Measurements from ENCODE around the gene RHOD.

Gene RHOD

GRCh38 chr11:67051180-67051893 is 5.3 kb upstream of the RHOD start:
- Histone ChIP-seq H3F3A (ENCODE audit: insufficient read depth, low read length) (peaks cover 16% of the 10 kb centered on the region), H3K9me3 (replicated peaks; ENCODE audit: insufficient read depth, low read length) (no peaks in the 10 kb centered on the region), H3K4me3 (ENCODE audit: low read length) (no peak overlapping the region), H3K9me2 (replicated peaks; ENCODE audit: insufficient read depth, low read length) (no peaks in the 10 kb centered on the region), H3K4me2 (ENCODE audit: low read depth, low read length) (no peak overlapping the region), H3K4me1 (ENCODE audit: low read length) (peaks cover 32% of the 10 kb centered on the region), H3K79me2 (ENCODE audit: low read length) (no peaks in the 10 kb centered on the region), H3K36me3 (replicated peaks; ENCODE audit: insufficient read depth, low read length) (no peaks in the 10 kb centered on the region), H2AFZ (ENCODE audit: low read length) (no peak overlapping the region), H3K27me3 (replicated peaks; ENCODE audit: insufficient read depth, low read length) (no peaks in the 10 kb centered on the region), H3K9ac (ENCODE audit: low read length) (no peak overlapping the region), H3K27ac (ENCODE audit: low read length) (no peak overlapping the region), H4K20me1 (ENCODE audit: insufficient read depth, low read length) (no peaks in the 10 kb centered on the region)
- DNase-seq = no peak
- no peak for TF ChIP-seq CTCF (IDR thresholded peaks at IDR 0.05; ENCODE audit: low read length)
- no peak for TF ChIP-seq EZH2phosphoT487 (IDR thresholded peaks at IDR 0.05; ENCODE audit: low read length)
- no peak for TF ChIP-seq EZH2 (optimal IDR thresholded peaks at IDR 0.05; ENCODE audit: low read depth, low read length)

- Histone ChIP-seq H3K27ac (ENCODE audit: low read length) (no peak overlapping the region), H3K79me2 (ENCODE audit: low read length) (no peaks in the 10 kb centered on the region), H3K9ac (ENCODE audit: low read length) (no peak overlapping the region), H3F3A (ENCODE audit: insufficient read depth, low read length) (peaks cover 10% of the 10 kb centered on the region), H2AFZ (ENCODE audit: low read length) (no peak overlapping the region), H3K27me3 (replicated peaks; ENCODE audit: insufficient read depth, low read length) (no peaks in the 10 kb centered on the region), H3K4me3 (ENCODE audit: low read length) (no peak overlapping the region), H3K4me1 (ENCODE audit: low read length) (peaks cover 27% of the 10 kb centered on the region), H3K9me2 (replicated peaks; ENCODE audit: insufficient read depth, low read length) (no peaks in the 10 kb centered on the region), H3K4me2 (ENCODE audit: low read depth, low read length) (no peak overlapping the region), H3K36me3 (replicated peaks; ENCODE audit: insufficient read depth, low read length) (no peaks in the 10 kb centered on the region), H3K9me3 (replicated peaks; ENCODE audit: insufficient read depth, low read length) (no peaks in the 10 kb centered on the region), H4K20me1 (ENCODE audit: insufficient read depth, low read length) (no peaks in the 10 kb centered on the region)
- TF ChIP-seq CTCF (IDR thresholded peaks at IDR 0.05; ENCODE audit: low read length) (no peak), EZH2 (optimal IDR thresholded peaks at IDR 0.05; ENCODE audit: low read depth, low read length) (no peak), EZH2phosphoT487 (IDR thresholded peaks at IDR 0.05; ENCODE audit: low read length) (no peak)
- no peak for DNase-seq
These were observed 4.6 kb upstream of the RHOD start for GRCh38 chr11:67051945-67052488.

- no peak overlapping the region for H3K9ac ChIP-seq (ENCODE audit: low read length)
- peaks cover 28% of the 10 kb centered on the region for H3K4me1 ChIP-seq (ENCODE audit: low read length)
- H3K36me3 ChIP-seq (replicated peaks; ENCODE audit: insufficient read depth, low read length) = no peaks in the 10 kb centered on the region
- TF ChIP-seq EZH2 (optimal IDR thresholded peaks at IDR 0.05; ENCODE audit: low read depth, low read length) (no peak), CTCF (IDR thresholded peaks at IDR 0.05; ENCODE audit: low read length) (no peak), EZH2phosphoT487 (IDR thresholded peaks at IDR 0.05; ENCODE audit: low read length) (no peak)
- no peak overlapping the region for H2AFZ ChIP-seq (ENCODE audit: low read length)
- no peaks in the 10 kb centered on the region for H3K9me3 ChIP-seq (replicated peaks; ENCODE audit: insufficient read depth, low read length)
- no peak overlapping the region for H3K27ac ChIP-seq (ENCODE audit: low read length)
- DNase-seq = no peak
- peaks cover 10% of the 10 kb centered on the region for H3F3A ChIP-seq (ENCODE audit: insufficient read depth, low read length)
- H3K79me2 ChIP-seq (ENCODE audit: low read length) = no peaks in the 10 kb centered on the region
- H3K4me2 ChIP-seq (ENCODE audit: low read depth, low read length) = no peak overlapping the region
- H3K4me3 ChIP-seq (ENCODE audit: low read length) = no peak overlapping the region
- H3K27me3 ChIP-seq (replicated peaks; ENCODE audit: insufficient read depth, low read length) = no peaks in the 10 kb centered on the region
- no peaks in the 10 kb centered on the region for H3K9me2 ChIP-seq (replicated peaks; ENCODE audit: insufficient read depth, low read length)
- no peaks in the 10 kb centered on the region for H4K20me1 ChIP-seq (ENCODE audit: insufficient read depth, low read length)
These were observed 3.8 kb upstream of the RHOD start for GRCh38 chr11:67052891-67053290.
